Measurements from ENCODE around the gene GNAQ.
"Not testable (repeated sequence)": the region's sequence is repeated elsewhere in the genome, so short reads cannot be mapped to it uniquely, and the experiment has no call there.

The GNAQ gene

GRCh38 chr9:78031444-78031892 lies at the start of gene GNAQ:
GNAQ (minus strand) TSS chr9:78031811; CDS start chr9:78031235, 576 bp downstream.
- DNase-seq (ENCODE audit: low read depth), result no peak

- DNase-seq (ENCODE audit: low read depth), result no peak
Observed at GRCh38 chr9:78074385-78075291, 43.0 kb upstream of the GNAQ start.

- DNase-seq (ENCODE audit: low read depth), result peak; percentile 17
Observed at GRCh38 chr9:78073722-78074121, 42.1 kb upstream of the GNAQ start.

- DNase-seq (ENCODE audit: low read depth), result no peak
Observed at GRCh38 chr9:78072586-78073199, 41.1 kb upstream of the GNAQ start.

- no peak for DNase-seq (ENCODE audit: low read depth)
Observed at GRCh38 chr9:78070521-78070920, 38.9 kb upstream of the GNAQ start.

GRCh38 chr9:78064075-78064474 lies 32.5 kb upstream of the GNAQ start:
- no peak for DNase-seq (ENCODE audit: low read depth)

- DNase-seq (ENCODE audit: low read depth), result no peak
Observed at GRCh38 chr9:78062710-78063109, 31.1 kb upstream of the GNAQ start.

GRCh38 chr9:78054218-78054617 lies 22.6 kb upstream of the GNAQ start:
- DNase-seq (ENCODE audit: low read depth), result not testable (repeated sequence)

- no peak for DNase-seq (ENCODE audit: low read depth)
Observed at GRCh38 chr9:78053627-78054026, 22.0 kb upstream of the GNAQ start.

- no peak for DNase-seq (ENCODE audit: low read depth)
Observed at GRCh38 chr9:78050421-78050820, 18.8 kb upstream of the GNAQ start.

GRCh38 chr9:78049484-78049883 lies 17.9 kb upstream of the GNAQ start:
- DNase-seq (ENCODE audit: low read depth), result no peak

GRCh38 chr9:78047106-78047505 lies 15.5 kb upstream of the GNAQ start:
- DNase-seq (ENCODE audit: low read depth), result no peak

GRCh38 chr9:78046112-78046511 lies 14.5 kb upstream of the GNAQ start:
- DNase-seq (ENCODE audit: low read depth), result no peak

GRCh38 chr9:78044886-78045285 lies 13.3 kb upstream of the GNAQ start:
- no peak for DNase-seq (ENCODE audit: low read depth)

GRCh38 chr9:78044189-78044588 lies 12.6 kb upstream of the GNAQ start:
- DNase-seq (ENCODE audit: low read depth), result no peak

GRCh38 chr9:78041971-78042370 lies 10.4 kb upstream of the GNAQ start:
- DNase-seq (ENCODE audit: low read depth), result no peak

- DNase-seq (ENCODE audit: low read depth), result no peak
Observed at GRCh38 chr9:78040726-78041125, 9.1 kb upstream of the GNAQ start.

- no peak for DNase-seq (ENCODE audit: low read depth)
Observed at GRCh38 chr9:78038620-78039300, 7.1 kb upstream of the GNAQ start.

- peak; percentile 76 for DNase-seq (ENCODE audit: low read depth)
Observed at GRCh38 chr9:78035383-78035993, 3.9 kb upstream of the GNAQ start.

- no peak for DNase-seq (ENCODE audit: low read depth)
Observed at GRCh38 chr9:78033870-78034269, 2.3 kb upstream of the GNAQ start.

- DNase-seq (ENCODE audit: low read depth), result no peak
Observed at GRCh38 chr9:78032730-78033457, 1.3 kb upstream of the GNAQ start.

All from amniotic epithelial cell (primary cell).